Activated CD4-positive, alpha-beta T cell treated with anti-CD3 and anti-CD28 coated beads, Interleukin-2, amount 10 ng/mL, durations not matched to agents 24 days and 14 days (primary cell): ENCODE results near the gene CYTIP. TPM values are rescaled to one million over a fixed set of nuclear protein-coding genes. Genes with fewer than 3 reads are reported as not detected.
A peak's percentile ranks its signal among the peaks of the same experiment; 100 is the strongest.

Experiments
- DNase-seq: peaks from one replicate; pipeline ENCODE4 v3.0.0; 2022
- H3K27ac Mint-ChIP-seq: one replicate; pipeline ENCODE4 v1.8.0; 2022; ENCODE audit warnings: mild to moderate bottlenecking, mixed read lengths
- H3K27me3 Mint-ChIP-seq: one replicate; pipeline ENCODE4 v1.8.0; 2022; ENCODE audit warnings: mixed read lengths
- H3K36me3 Mint-ChIP-seq: one replicate; pipeline ENCODE4 v1.8.0; 2022; ENCODE audit warnings: low read depth, mild to moderate bottlenecking, mixed read lengths
- H3K4me1 Mint-ChIP-seq: one replicate; pipeline ENCODE4 v1.8.0; 2021; ENCODE audit warnings: mixed read lengths
- H3K4me3 Mint-ChIP-seq: one replicate; pipeline ENCODE4 v1.8.0; 2022; ENCODE audit warnings: mild to moderate bottlenecking, moderate library complexity, mixed read lengths
- H3K9me3 Mint-ChIP-seq: one replicate; pipeline ENCODE4 v1.8.0; 2021; ENCODE audit warnings: mixed read lengths
- intact Hi-C: fragments of 100-400 bp; cut with micrococcal nuclease; formaldehyde crosslinking; loops from one replicate; pipeline ENCODE4 v1.15.1; 2023
- total RNA-seq: library from RNA; stranded (reverse); gene quantifications from 2 replicates; pipeline ENCODE4 v1.2.3, GENCODE V29; 2022

Gene CYTIP
- total RNA-seq, 1 donor from 2014 or later = 321 TPM

DNA sequence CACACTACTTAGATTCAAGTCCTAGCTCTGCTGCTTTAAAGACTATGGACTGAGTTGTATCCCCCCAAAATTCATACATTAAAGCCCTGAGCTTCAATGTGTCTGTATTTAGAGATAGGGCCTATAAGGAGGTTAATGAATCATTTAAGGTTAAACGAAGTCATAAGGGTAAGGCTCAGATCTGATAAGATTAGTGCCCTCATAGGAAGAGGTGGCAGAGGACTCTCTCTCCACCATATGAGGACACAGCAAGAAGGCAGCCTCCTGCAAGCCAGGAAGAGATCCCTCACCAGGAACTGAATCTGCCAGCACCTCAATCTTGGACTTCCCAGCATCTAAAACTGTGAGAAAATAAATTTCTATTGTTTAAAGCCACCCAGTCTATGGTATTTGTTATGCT lies 3.1 kb upstream of the CYTIP start:
- H3K4me1 Mint-ChIP-seq = peaks cover 55% of the 10 kb centered on the region
- DNase-seq = peak; percentile 73
- peak overlapping the region; percentile 89 for H3K27ac Mint-ChIP-seq
- no peaks in the 10 kb centered on the region for H3K9me3 Mint-ChIP-seq
- peak overlapping the region; percentile 85 for H3K4me3 Mint-ChIP-seq
- no peaks in the 10 kb centered on the region for H3K27me3 Mint-ChIP-seq
- H3K36me3 Mint-ChIP-seq = peaks cover 17% of the 10 kb centered on the region
- intact Hi-C loops = loop anchor here (5.0 kb wide), 1 partner anchor 180 kb away; the partner anchor contains the start of gene ACVR1C

DNA sequence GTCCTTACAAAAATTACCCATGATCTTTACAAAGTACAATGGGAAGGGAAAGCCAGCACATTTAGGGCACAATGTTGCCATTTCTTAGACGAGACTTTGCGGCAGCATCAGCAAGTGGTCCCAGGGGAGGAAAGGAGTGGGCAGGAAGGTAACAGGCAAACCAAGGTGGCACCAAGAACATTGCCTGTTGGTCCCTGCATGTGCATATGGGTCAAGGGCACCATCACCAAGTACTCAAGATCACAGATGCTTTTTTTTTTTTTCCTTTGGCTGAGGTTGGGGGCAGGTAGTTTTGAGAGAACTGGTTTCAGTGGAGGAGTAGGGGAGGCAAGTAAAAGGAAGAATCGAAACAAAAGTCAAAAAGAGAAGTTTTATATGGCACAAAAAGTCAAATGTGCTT lies 752 bp upstream of the CYTIP start:
- H3K9me3 Mint-ChIP-seq = no peaks in the 10 kb centered on the region
- no peaks in the 10 kb centered on the region for H3K27me3 Mint-ChIP-seq
- DNase-seq = peak; percentile 84
- peaks cover 54% of the 10 kb centered on the region for H3K4me1 Mint-ChIP-seq
- H3K36me3 Mint-ChIP-seq = peaks cover 41% of the 10 kb centered on the region
- intact Hi-C loops = loop anchor here (1.0 to 5.0 kb wide), 8 partner anchors 9 to 1102 kb away; partner anchors contain the start of gene ACVR1C
- peak overlapping the region; percentile 97 for H3K27ac Mint-ChIP-seq
- peak overlapping the region; percentile 92 for H3K4me3 Mint-ChIP-seq

DNA sequence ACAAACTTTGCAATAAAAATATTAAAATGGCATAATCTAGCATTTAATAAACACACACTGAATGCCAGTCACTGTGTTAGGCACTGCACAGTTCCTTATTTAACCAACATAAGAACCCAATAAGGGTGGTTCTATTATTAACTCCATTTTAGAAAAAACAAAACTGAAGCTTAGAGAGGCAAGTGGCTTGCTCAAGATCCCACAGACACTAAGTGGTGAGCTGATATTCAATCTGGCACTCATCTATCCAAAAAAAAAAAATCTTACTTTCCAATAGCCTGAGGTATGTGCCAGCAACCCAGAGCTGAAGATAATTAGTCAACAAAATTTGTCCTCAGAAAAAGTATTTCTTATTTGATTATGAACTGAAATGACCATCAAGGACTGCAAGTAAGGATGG lies 799 bp downstream of the CYTIP start:
- intact Hi-C loops = loop anchor here (5.0 kb wide), 2 partner anchors 41 to 1101 kb away; no protein-coding TSS in a partner anchor
- peak overlapping the region; percentile 92 for H3K4me3 Mint-ChIP-seq
- DNase-seq = peak; percentile 66
- H3K4me1 Mint-ChIP-seq = peaks cover 44% of the 10 kb centered on the region
- H3K27ac Mint-ChIP-seq = peak overlapping the region; percentile 97
- no peaks in the 10 kb centered on the region for H3K27me3 Mint-ChIP-seq
- H3K9me3 Mint-ChIP-seq = no peaks in the 10 kb centered on the region
- H3K36me3 Mint-ChIP-seq = peaks cover 53% of the 10 kb centered on the region

DNA sequence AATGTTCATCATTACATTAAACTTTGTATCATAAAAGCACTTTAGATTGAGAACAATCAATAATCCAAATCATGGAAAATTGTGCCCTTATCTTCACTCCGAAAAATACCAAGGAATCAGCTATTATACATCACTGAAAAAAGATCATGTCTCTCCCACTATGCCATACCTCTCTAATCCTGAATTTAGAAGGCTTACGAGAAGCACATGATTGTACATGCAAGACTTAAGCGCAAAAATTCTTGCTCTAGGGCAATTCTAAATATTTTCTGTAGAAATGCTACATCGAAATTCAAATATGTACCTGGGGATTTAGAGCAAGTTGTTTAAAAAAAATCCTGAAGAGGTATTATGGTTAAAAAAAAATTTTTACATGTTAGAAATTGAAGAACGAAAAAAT lies 1.3 kb downstream of the CYTIP start:
- Mint-ChIP-seq H3K36me3 (peaks cover 58% of the 10 kb centered on the region), H3K4me3 (peak overlapping the region; percentile 92), H3K27ac (peak overlapping the region; percentile 97), H3K27me3 (no peaks in the 10 kb centered on the region), H3K9me3 (no peaks in the 10 kb centered on the region), H3K4me1 (peaks cover 44% of the 10 kb centered on the region)
- DNase-seq = peak; percentile 56
- intact Hi-C loops = loop anchor here (5.0 kb wide), 2 partner anchors 40 to 1100 kb away; no protein-coding TSS in a partner anchor

DNA sequence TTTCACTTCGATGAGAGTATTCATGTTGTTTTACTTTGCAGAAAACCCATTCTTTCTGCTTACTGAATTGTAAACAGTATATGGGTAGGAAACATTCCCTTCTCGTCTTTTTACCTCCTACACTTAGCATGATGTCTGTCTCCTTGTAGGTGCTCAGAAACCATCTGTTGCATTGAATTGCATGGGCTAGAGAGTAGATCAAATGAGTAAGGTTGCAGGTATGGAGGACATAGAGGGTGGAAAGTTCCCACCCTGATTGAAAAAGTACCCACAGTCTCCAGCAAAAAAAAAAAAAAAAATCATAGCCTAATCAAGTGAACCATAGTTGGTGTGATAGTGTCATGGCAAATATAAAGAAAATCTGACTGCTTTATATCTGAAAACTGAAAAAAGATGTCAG lies 1.7 kb downstream of the CYTIP start:
- H3K4me3 Mint-ChIP-seq = peak overlapping the region; percentile 92

DNA sequence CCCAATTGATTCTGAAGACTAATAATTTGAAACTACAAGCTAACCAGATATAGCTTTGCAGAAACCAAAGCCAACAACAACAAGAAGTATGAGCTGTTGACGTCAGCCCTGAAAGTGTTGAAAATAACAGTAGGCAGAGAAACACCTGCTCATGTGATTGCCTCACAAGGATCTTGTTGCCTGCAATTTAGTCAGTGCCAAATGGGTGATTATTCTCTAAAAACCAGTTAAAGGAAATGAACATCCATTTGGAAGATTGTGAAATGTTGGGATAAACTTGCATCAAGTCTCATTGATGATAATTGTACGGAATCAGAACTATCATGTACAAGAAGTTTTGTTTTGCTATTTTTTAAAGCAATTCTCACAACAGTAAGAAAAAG lies 2.8 kb downstream of the CYTIP start:
- Mint-ChIP-seq H3K27me3 (no peaks in the 10 kb centered on the region), H3K36me3 (peaks cover 71% of the 10 kb centered on the region), H3K9me3 (no peaks in the 10 kb centered on the region), H3K4me3 (peak overlapping the region; percentile 92), H3K4me1 (peaks cover 38% of the 10 kb centered on the region), H3K27ac (peak overlapping the region; percentile 97)
- intact Hi-C loops = loop anchor here (1.0 to 5.0 kb wide), 4 partner anchors 8 to 1099 kb away; no protein-coding TSS in a partner anchor
- peak; percentile 86 for DNase-seq

More for the DNA sequence above, 1.7 kb downstream of the CYTIP start:
- Mint-ChIP-seq H3K9me3 (no peaks in the 10 kb centered on the region), H3K36me3 (peaks cover 62% of the 10 kb centered on the region), H3K27me3 (no peaks in the 10 kb centered on the region), H3K27ac (peak overlapping the region; percentile 97), H3K4me1 (peaks cover 41% of the 10 kb centered on the region)
- DNase-seq = peak; percentile 66
- intact Hi-C loops = loop anchor here (5.0 kb wide), 2 partner anchors 40 to 1100 kb away; no protein-coding TSS in a partner anchor

DNA sequence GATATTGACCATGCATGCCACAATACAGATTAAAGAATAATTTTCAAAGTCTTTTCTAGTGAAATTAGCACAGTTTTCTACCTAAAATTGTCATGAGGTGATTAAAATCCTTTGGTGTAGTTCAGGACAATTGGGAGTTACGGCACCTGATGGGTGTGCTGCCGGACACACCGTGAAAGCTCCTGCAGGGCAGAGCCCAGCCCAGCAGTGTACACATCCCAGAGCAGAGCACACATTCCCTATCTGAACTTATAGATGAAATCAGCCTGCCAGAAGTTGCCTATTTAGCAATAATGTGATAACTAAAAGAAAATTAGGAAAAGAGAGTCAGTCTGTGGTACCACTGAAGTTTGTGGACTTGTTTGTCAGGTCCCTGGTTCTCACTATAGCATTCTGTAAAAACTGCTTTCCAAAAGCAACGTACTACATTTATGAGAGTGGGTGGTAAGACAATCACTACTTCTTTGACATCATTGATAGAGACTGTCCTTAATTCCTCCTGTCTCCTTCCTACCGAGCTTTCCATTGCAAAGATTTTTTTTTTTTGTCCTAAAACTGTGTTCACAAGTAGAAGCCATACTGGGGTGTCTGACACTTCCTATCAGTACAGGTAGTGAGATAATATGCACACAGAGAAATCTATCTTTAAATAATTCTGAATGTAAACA lies 3.4 kb downstream of the CYTIP start:
- Mint-ChIP-seq H3K9me3 (no peaks in the 10 kb centered on the region), H3K4me3 (peak overlapping the region; percentile 92), H3K36me3 (peaks cover 74% of the 10 kb centered on the region), H3K27ac (peak overlapping the region; percentile 97), H3K27me3 (no peaks in the 10 kb centered on the region), H3K4me1 (peaks cover 36% of the 10 kb centered on the region)
- intact Hi-C loops = loop anchor here (1.0 to 5.0 kb wide), 4 partner anchors 7 to 1098 kb away; no protein-coding TSS in a partner anchor
- peak; percentile 73 for DNase-seq

DNA sequence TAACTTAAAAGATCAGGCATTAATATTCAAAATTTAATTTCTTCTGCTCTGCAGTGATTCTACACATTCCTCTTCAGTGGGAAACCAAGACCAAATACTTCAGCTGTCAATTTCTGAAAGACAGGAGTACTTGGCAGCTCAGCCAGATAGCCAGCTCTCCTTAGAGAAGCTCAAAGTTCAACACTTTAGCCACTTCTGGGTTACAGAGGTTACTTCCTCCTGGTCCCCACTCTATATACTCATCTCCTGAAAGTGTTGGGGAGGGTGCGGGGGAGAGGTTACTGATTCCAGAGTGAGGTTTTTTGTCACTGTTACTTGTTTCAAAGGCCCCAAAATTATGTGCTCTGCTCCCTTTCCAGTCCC lies 4.1 kb downstream of the CYTIP start:
- Mint-ChIP-seq H3K4me1 (peaks cover 36% of the 10 kb centered on the region), H3K36me3 (peaks cover 81% of the 10 kb centered on the region), H3K27ac (peak overlapping the region; percentile 97), H3K27me3 (no peaks in the 10 kb centered on the region), H3K4me3 (peak overlapping the region; percentile 92), H3K9me3 (no peaks in the 10 kb centered on the region)
- DNase-seq = peak; percentile 85
- intact Hi-C loops = loop anchor here (1.0 to 5.0 kb wide), 3 partner anchors 27 to 1098 kb away; no protein-coding TSS in a partner anchor

DNA sequence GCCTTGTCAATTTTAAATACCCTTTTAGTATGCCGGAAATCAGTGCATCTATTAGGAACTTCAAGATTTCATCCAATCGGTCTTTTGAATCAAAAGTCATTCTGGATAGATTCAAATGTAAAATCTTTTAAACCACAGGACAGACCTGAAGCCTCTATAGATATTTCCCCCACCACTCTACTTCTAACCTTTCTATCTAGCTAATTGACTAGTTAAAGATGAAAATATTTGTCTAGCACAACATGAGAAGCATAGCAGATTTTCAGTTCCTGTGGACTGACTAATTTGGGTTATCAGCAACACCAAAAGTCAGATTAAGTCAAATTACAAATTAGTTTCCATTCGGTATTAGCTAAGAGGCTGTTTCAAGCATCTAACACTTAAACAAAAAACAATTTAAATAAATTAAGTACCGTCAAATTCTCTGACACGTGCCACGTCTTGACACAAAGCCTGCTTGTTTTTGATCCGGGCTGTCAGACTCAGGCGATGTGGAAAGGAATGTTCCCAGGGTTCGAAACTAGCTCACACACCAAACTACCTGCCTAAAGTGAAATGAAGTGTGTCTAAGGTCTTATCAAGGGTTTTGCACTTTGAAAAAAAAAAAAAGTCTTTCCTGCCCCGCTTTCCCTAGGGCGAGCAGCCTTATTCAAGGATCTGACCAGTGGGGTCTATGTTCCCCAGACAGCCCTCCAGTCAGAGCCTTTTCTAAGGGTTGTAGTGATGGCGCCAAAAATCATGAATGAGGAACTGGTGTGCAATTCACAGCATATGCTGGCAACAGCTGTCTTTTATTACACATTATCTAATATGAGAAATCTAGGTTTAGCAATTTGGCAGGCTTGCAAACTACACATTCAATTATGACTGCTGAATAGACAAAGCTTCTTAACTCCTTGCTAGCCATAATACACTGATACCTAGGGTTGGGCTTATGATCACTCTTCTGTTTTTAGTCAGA lies 4.7 kb downstream of the CYTIP start:
- intact Hi-C loops = loop anchor here (1.0 kb wide), 1 partner anchor 26 kb away; no protein-coding TSS in a partner anchor
- H3K36me3 Mint-ChIP-seq = peaks cover 88% of the 10 kb centered on the region
- peak; percentile 81 for DNase-seq
- peak overlapping the region; percentile 97 for H3K27ac Mint-ChIP-seq
- no peaks in the 10 kb centered on the region for H3K9me3 Mint-ChIP-seq
- H3K4me3 Mint-ChIP-seq = peak overlapping the region; percentile 92
- peaks cover 35% of the 10 kb centered on the region for H3K4me1 Mint-ChIP-seq
- H3K27me3 Mint-ChIP-seq = no peaks in the 10 kb centered on the region

DNA sequence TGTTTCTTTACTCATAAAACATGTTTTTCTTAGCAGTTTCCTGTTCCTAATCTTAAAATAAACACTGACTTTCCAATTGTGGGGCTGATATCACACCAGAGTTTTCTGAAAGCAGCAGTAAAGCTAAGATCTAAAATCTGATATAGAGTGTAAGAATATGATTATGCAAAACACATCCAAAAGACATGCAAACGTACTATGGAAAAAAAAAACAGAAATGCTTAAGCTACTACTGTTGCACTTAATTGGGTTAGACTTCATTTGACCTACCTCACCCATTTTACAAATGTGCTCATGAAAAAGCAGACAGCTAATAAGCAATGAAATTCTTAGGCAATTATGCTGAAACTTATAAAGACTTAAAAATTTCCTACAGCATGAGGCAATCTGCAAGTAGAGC lies 10.5 kb downstream of the CYTIP start:
- H3K36me3 Mint-ChIP-seq = peaks cover 95% of the 10 kb centered on the region
- H3K27me3 Mint-ChIP-seq = no peaks in the 10 kb centered on the region
- H3K27ac Mint-ChIP-seq = peak overlapping the region; percentile 90
- peaks cover 78% of the 10 kb centered on the region for H3K4me1 Mint-ChIP-seq
- H3K9me3 Mint-ChIP-seq = no peaks in the 10 kb centered on the region
- peak overlapping the region; percentile 92 for H3K4me3 Mint-ChIP-seq
- peak; percentile 56 for DNase-seq
- intact Hi-C loops = loop anchor here (1.0 kb wide), 1 partner anchor 8 kb away; no protein-coding TSS in a partner anchor

DNA sequence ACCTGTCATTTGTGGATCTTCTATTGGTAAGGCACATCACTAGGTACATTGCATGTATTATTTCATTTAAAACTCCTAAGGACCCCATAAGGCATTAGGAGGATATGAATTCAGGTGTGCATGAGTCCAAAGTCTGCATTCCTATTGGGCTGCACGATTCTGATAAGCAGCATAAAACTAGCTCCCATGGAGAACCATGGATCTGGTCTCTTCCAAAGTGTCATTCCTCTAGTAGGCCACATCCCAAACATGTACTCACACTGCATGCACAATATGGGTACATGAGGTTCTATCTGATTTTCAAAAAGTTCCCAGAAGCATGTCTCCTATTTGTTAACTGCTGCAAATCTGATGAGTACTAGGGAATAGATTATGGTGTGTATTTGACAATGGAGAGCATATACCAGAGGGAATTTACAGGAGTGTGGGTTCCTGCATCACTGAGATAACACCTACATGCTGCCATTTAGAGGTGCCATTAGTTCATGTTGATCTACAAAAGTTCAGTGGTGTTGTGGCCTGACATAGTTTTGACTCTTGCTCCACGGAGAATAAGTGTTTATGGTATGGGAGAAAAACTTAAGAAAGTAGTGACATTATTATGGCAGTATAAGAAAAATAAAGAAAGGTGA lies 11.3 kb downstream of the CYTIP start:
- Mint-ChIP-seq H3K4me3 (peak overlapping the region; percentile 92), H3K27ac (peak overlapping the region; percentile 90), H3K9me3 (no peaks in the 10 kb centered on the region), H3K36me3 (peaks cover 95% of the 10 kb centered on the region), H3K4me1 (peaks cover 77% of the 10 kb centered on the region), H3K27me3 (no peaks in the 10 kb centered on the region)
- intact Hi-C loops = loop anchor here (1.0 kb wide), 1 partner anchor 9 kb away; no protein-coding TSS in a partner anchor
- DNase-seq = peak; percentile 61

DNA sequence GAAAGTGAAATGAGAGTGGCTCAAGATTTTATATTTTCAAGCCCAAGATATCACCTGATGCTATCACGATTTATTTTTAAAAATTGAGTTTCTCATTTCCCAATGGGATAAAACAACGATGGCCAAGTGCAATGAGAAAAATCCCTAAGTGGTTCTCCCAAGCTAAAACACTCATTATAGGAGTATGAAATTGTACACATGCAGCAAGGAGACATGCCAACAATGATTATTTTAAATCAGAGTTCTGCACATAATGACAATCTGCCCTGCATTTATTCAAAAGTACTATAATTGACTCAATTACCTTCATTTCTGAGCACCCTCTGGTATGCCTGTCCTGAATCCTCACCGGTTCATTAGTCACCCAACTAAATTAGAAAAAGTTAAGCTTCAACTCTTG lies 12.7 kb downstream of the CYTIP start:
- Mint-ChIP-seq H3K9me3 (no peaks in the 10 kb centered on the region), H3K27ac (peak overlapping the region; percentile 75)
- intact Hi-C loops = no loop called here

More for the DNA sequence above, 12.7 kb downstream of the CYTIP start:
- Mint-ChIP-seq H3K4me1 (peaks cover 84% of the 10 kb centered on the region), H3K4me3 (peak overlapping the region; percentile 92), H3K27me3 (no peaks in the 10 kb centered on the region), H3K36me3 (peaks cover 98% of the 10 kb centered on the region)
- DNase-seq = peak; percentile 46
